ENCODE data around the gene KCNQ2. TPM values are rescaled to one million over a fixed set of nuclear protein-coding genes. Genes with fewer than 3 reads are reported as not detected.

Gene KCNQ2
- total and polyA plus RNA-seq, 2 experiments from 2014 or later = 68.5 to 92.4 TPM

DNA sequence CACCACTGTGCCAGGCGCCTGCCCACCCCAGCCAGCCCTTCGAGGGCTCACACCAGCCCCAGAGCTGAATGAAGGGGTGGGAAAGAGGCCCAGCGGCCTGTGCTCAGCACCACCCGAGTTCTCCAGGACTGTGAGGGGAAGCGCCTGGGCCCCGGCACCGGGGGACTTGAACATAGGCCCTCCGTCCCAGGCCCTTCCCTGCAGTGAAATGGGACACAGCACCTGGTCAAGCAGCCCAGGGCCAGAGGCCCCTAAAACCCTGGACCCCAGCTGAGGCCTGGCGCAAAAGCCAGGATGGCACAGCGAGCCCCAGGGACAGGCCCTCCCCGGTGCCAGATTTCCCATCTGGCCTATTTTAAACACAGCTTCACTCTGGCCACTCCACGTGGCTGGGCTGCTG lies 4.0 kb downstream of the KCNQ2 start:
- Histone ChIP-seq H3K4me1 (ENCODE audit: insufficient read depth) (peaks cover 7% of the 10 kb centered on the region; the same call in 1 of the 2 replicates), H2AFZ (no peak overlapping the region), H4K20me1 (replicated peaks; ENCODE audit: insufficient read depth) (no peaks in the 10 kb centered on the region; the same call in none of the 2 replicates), H3K4me3 (no peak overlapping the region), H3K79me2 (replicated peaks; ENCODE audit: insufficient read depth) (peaks cover 77% of the 10 kb centered on the region), H3K36me3 (ENCODE audit: insufficient read depth) (no peaks in the 10 kb centered on the region), H3F3A (replicated peaks; ENCODE audit: low read depth) (no peaks in the 10 kb centered on the region), H3K27ac (ENCODE audit: low read depth) (no peak overlapping the region), H3K4me2 (no peak overlapping the region), H3K27me3 (ENCODE audit: insufficient read depth) (no peaks in the 10 kb centered on the region), H3K9me2 (ENCODE audit: insufficient read depth) (no peaks in the 10 kb centered on the region)
- Mint-ChIP-seq H3K4me3 (no peak overlapping the region), H3K27ac (no peak overlapping the region), H3K36me3 (ENCODE audit: low read depth) (no peaks in the 10 kb centered on the region), H3K9me3 (no peaks in the 10 kb centered on the region), H3K27me3 (ENCODE audit: insufficient read depth, low read depth, poor library complexity) (peaks cover 15% of the 10 kb centered on the region), H3K4me1 (peaks cover 31% of the 10 kb centered on the region)
- TF ChIP-seq NANOG (IDR thresholded peaks at IDR 0.05; ENCODE audit: borderline replicate concordance) (no peak), CTCF (conservative IDR thresholded peaks at IDR 0.05; ENCODE audit: low read depth in 2 of 2) (no peak), CREB1 (CRISPR knock-in tag; IDR thresholded peaks at IDR 0.05; ENCODE audit: low read depth) (no peak), ZNF331 (CRISPR knock-in tag; IDR thresholded peaks at IDR 0.05; ENCODE audit: low read depth) (no peak), POLR2AphosphoS5 (IDR thresholded peaks at IDR 0.05; ENCODE audit: low read depth) (no peak), ZNF114 (CRISPR knock-in tag; IDR thresholded peaks at IDR 0.05) (no peak), EZH2 (IDR thresholded peaks at IDR 0.05; ENCODE audit: low read depth, unreplicated experiment) (no peak), STAT1 (IDR thresholded peaks at IDR 0.05; ENCODE audit: unreplicated experiment) (no peak), EZH2phosphoT487 (IDR thresholded peaks at IDR 0.05; ENCODE audit: unreplicated experiment) (no peak)
- TF ChIP-seq, protein P1, sequence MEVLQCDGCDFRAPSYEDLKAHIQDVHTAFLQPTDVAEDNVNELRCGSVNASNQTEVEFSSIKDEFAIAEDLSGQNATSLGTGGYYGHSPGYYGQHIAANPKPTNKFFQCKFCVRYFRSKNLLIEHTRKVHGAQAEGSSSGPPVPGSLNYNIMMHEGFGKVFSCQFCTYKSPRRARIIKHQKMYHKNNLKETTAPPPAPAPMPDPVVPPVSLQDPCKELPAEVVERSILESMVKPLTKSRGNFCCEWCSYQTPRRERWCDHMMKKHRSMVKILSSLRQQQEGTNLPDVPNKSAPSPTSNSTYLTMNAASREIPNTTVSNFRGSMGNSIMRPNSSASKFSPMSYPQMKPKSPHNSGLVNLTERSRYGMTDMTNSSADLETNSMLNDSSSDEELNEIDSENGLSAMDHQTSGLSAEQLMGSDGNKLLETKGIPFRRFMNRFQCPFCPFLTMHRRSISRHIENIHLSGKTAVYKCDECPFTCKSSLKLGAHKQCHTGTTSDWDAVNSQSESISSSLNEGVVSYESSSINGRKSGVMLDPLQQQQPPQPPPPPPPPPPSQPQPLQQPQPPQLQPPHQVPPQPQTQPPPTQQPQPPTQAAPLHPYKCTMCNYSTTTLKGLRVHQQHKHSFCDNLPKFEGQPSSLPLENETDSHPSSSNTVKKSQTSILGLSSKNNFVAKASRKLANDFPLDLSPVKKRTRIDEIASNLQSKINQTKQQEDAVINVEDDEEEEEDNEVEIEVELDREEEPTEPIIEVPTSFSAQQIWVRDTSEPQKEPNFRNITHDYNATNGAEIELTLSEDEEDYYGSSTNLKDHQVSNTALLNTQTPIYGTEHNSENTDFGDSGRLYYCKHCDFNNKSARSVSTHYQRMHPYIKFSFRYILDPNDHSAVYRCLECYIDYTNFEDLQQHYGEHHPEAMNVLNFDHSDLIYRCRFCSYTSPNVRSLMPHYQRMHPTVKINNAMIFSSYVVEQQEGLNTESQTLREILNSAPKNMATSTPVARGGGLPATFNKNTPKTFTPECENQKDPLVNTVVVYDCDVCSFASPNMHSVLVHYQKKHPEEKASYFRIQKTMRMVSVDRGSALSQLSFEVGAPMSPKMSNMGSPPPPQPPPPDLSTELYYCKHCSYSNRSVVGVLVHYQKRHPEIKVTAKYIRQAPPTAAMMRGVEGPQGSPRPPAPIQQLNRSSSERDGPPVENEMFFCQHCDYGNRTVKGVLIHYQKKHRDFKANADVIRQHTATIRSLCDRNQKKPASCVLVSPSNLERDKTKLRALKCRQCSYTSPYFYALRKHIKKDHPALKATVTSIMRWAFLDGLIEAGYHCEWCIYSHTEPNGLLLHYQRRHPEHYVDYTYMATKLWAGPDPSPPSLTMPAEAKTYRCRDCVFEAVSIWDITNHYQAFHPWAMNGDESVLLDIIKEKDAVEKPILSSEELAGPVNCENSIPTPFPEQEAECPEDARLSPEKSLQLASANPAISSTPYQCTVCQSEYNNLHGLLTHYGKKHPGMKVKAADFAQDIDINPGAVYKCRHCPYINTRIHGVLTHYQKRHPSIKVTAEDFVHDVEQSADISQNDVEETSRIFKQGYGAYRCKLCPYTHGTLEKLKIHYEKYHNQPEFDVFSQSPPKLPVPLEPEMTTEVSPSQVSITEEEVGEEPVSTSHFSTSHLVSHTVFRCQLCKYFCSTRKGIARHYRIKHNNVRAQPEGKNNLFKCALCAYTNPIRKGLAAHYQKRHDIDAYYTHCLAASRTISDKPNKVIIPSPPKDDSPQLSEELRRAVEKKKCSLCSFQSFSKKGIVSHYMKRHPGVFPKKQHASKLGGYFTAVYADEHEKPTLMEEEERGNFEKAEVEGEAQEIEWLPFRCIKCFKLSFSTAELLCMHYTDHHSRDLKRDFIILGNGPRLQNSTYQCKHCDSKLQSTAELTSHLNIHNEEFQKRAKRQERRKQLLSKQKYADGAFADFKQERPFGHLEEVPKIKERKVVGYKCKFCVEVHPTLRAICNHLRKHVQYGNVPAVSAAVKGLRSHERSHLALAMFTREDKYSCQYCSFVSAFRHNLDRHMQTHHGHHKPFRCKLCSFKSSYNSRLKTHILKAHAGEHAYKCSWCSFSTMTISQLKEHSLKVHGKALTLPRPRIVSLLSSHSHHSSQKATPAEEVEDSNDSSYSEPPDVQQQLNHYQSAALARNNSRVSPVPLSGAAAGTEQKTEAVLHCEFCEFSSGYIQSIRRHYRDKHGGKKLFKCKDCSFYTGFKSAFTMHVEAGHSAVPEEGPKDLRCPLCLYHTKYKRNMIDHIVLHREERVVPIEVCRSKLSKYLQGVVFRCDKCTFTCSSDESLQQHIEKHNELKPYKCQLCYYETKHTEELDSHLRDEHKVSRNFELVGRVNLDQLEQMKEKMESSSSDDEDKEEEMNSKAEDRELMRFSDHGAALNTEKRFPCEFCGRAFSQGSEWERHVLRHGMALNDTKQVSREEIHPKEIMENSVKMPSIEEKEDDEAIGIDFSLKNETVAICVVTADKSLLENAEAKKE (CRISPR knock-in tag; IDR thresholded peaks at IDR 0.05) = no peak
- TF ChIP-seq, protein P2, sequence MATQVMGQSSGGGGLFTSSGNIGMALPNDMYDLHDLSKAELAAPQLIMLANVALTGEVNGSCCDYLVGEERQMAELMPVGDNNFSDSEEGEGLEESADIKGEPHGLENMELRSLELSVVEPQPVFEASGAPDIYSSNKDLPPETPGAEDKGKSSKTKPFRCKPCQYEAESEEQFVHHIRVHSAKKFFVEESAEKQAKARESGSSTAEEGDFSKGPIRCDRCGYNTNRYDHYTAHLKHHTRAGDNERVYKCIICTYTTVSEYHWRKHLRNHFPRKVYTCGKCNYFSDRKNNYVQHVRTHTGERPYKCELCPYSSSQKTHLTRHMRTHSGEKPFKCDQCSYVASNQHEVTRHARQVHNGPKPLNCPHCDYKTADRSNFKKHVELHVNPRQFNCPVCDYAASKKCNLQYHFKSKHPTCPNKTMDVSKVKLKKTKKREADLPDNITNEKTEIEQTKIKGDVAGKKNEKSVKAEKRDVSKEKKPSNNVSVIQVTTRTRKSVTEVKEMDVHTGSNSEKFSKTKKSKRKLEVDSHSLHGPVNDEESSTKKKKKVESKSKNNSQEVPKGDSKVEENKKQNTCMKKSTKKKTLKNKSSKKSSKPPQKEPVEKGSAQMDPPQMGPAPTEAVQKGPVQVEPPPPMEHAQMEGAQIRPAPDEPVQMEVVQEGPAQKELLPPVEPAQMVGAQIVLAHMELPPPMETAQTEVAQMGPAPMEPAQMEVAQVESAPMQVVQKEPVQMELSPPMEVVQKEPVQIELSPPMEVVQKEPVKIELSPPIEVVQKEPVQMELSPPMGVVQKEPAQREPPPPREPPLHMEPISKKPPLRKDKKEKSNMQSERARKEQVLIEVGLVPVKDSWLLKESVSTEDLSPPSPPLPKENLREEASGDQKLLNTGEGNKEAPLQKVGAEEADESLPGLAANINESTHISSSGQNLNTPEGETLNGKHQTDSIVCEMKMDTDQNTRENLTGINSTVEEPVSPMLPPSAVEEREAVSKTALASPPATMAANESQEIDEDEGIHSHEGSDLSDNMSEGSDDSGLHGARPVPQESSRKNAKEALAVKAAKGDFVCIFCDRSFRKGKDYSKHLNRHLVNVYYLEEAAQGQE (IDR thresholded peaks at IDR 0.05; ENCODE audit: unreplicated experiment) = no peak
- DNase-seq (ENCODE audit: low spot score) = no peak
- ATAC-seq = no peak

All from GM23338 (cell line).